HCT116 (cell line): Measurements from ENCODE around the gene TMEM164. TPM values are rescaled to one million over a fixed set of nuclear protein-coding genes. Genes with fewer than 3 reads are reported as not detected.

Experiments used
- ATAC-seq: fragments of 200-7000 bp; cut with Tn5 transposase; 2 replicates; pipeline ENCODE4 v1.9.1; 2020; ENCODE audit warnings: mild to moderate bottlenecking, moderate library complexity
- BruUV-seq: library from RNA; stranded (reverse); fragments of 400-500 nt; replicated peaks from 2 replicates; lab custom pipeline; 2021; lab: Mats Ljungman, UMichigan
- CTCF ChIA-PET: fragments of 300-600 bp; sonication (Branson Sonifier 250); formaldehyde crosslinking; loops from one replicate; lab custom pipeline; 2021; ENCODE audit warnings: antibody characterized with exemption; lab: Charles Lee
- POLR2A ChIA-PET: fragments of 300-600, 350-600 bp; sonication (Branson Sonifier 250); formaldehyde crosslinking; loops from one replicate; lab custom pipeline; 2021; ENCODE audit warnings: antibody characterized with exemption; lab: Charles Lee
- RAD21 ChIA-PET, 2 experiments: fragments of 300-600 bp; sonication (Branson Sonifier 250); formaldehyde crosslinking; loops; one replicate each; lab custom pipeline; 2023; ENCODE audit warnings: low total read pairs in 2 of 2; ENCODE audit not compliant: uncharacterized antibody in 2 of 2, unreplicated experiment in 2 of 2, low non-redundant PET in 1 of 2; lab: Charles Lee
- DNase-seq: peaks from one replicate; pipeline ENCODE4 v3.0.0-alpha.2; 2010; ENCODE audit warnings: low read depth, low spot score
- H2AFZ ChIP-seq: fragments of 200-600 bp; shearing (Covaris generic), sonication (generic); 2 replicates; pipeline ENCODE4 v1.6.1; 2017; ENCODE audit warnings: low read depth, mixed run types, mixed read lengths, antibody characterized with exemption, low read length; ENCODE audit not compliant: poor library complexity, severe bottlenecking
- H3K27ac ChIP-seq: 2 replicates; pipeline ENCODE4 v1.5.1; 2012; ENCODE audit warnings: low read depth, low read length
- H3K27me3 ChIP-seq: fragments of 200-600 bp; sonication (generic); 2 replicates; pipeline ENCODE4 v1.6.1; 2016; ENCODE audit warnings: mixed run types, low read length, mixed read lengths; ENCODE audit not compliant: insufficient read depth
- H3K36me3 ChIP-seq, 2 experiments: fragments of 200-500 bp in 1 of 2; fragments of 200-600 bp in 1 of 2; sonication (Bioruptor generic) in 1 of 2; sonication (generic) in 1 of 2; 2 replicates each; pipeline versions ENCODE4 v1.5.1 to v1.6.1; 2014 to 2016; ENCODE audit warnings: low read length in 2 of 2, inconsistent platforms in 1 of 2, mixed read lengths in 1 of 2, mixed run types in 1 of 2; ENCODE audit not compliant: insufficient read depth in 2 of 2, control insufficient read depth in 1 of 2
- H3K4me1 ChIP-seq, 2 experiments: fragments of 200-600 bp in 1 of 2; sonication (generic) in 1 of 2; 2 replicates each; pipeline versions ENCODE4 v1.5.1 to v1.6.1; 2012 to 2017; ENCODE audit warnings: low read length in 2 of 2, inconsistent platforms in 1 of 2, mild to moderate bottlenecking in 1 of 2, mixed read lengths in 1 of 2, mixed run types in 1 of 2, moderate library complexity in 1 of 2; ENCODE audit not compliant: insufficient read depth in 2 of 2, control insufficient read depth in 1 of 2
- H3K4me2 ChIP-seq: fragments of 200-600 bp; sonication (generic); 2 replicates; pipeline ENCODE4 v1.6.1; 2017; ENCODE audit warnings: mixed run types, low read length, mixed read lengths
- H3K4me3 ChIP-seq, 2 experiments: fragments of 200-600 bp in 1 of 2; sonication (generic) in 1 of 2; replicated peaks in 1 of 2; 2 replicates each; pipeline ENCODE4 v1.5.1; 2011 to 2016; ENCODE audit warnings: low read length in 2 of 2, control low read depth in 1 of 2, low read depth in 1 of 2, mild to moderate bottlenecking in 1 of 2, mixed read lengths in 1 of 2, mixed run types in 1 of 2
- H3K79me2 ChIP-seq: fragments of 200-600 bp; sonication (generic); 2 replicates; pipeline ENCODE4 v1.6.1; 2017; ENCODE audit warnings: mild to moderate bottlenecking, mixed run types, low read length, moderate library complexity, mixed read lengths; ENCODE audit not compliant: insufficient read depth
- H3K9ac ChIP-seq: fragments of 200-600 bp; sonication (generic); 2 replicates; pipeline ENCODE4 v1.6.1; 2016; ENCODE audit warnings: low read length, mixed read lengths
- H3K9me2 ChIP-seq: fragments of 200-600 bp; sonication (generic), shearing (Covaris generic); 2 replicates; pipeline ENCODE4 v1.6.1; 2017; ENCODE audit warnings: mixed run types, mild to moderate bottlenecking, moderate library complexity; ENCODE audit not compliant: insufficient read depth
- H3K9me3 ChIP-seq, 2 experiments: fragments of 200-500 bp in 1 of 2; fragments of 200-600 bp in 1 of 2; sonication (Bioruptor generic) in 1 of 2; sonication (generic) in 1 of 2; 2 replicates each; pipeline ENCODE4 v1.6.1; 2014 to 2017; ENCODE audit warnings: low read length in 2 of 2, mixed read lengths in 2 of 2, inconsistent platforms in 1 of 2, low read depth in 1 of 2, mild to moderate bottlenecking in 1 of 2, mixed run types in 1 of 2, moderate library complexity in 1 of 2; ENCODE audit not compliant: control insufficient read depth in 1 of 2, insufficient read depth in 1 of 2
- H4K20me1 ChIP-seq: fragments of 200-600 bp; sonication (generic), shearing (Covaris generic); 2 replicates; pipeline ENCODE4 v1.6.1; 2017; ENCODE audit warnings: mixed run types, mild to moderate bottlenecking, moderate library complexity; ENCODE audit not compliant: insufficient read depth
- CEBPB ChIP-seq: IDR thresholded peaks from 2 replicates; pipeline ENCODE4 v1.6.1; 2012; ENCODE audit warnings: low read depth
- EGR1 ChIP-seq: IDR thresholded peaks from 2 replicates; pipeline ENCODE4 v1.6.1; 2012; ENCODE audit warnings: low read depth
- EZH2 ChIP-seq: fragments of 200-600 bp; sonication (generic); IDR thresholded peaks from 2 replicates; pipeline ENCODE4 v1.6.1; 2017; ENCODE audit warnings: antibody characterized with exemption, mixed run types
- POLR2AphosphoS5 ChIP-seq: IDR thresholded peaks from 2 replicates; pipeline ENCODE4 v1.6.1; 2011; ENCODE audit warnings: mild to moderate bottlenecking, low read depth, low read length, moderate library complexity
- ZFX ChIP-seq: fragments of 450-650 bp; IDR thresholded peaks from 2 replicates; pipeline ENCODE4 v1.6.1; 2017
- intact Hi-C: fragments of 100-400 bp; cut with micrococcal nuclease; formaldehyde crosslinking; loops from 2 replicates; pipeline ENCODE4 v1.10.0; 2022
- total RNA-seq: library from RNA; stranded (reverse); gene quantifications from one replicate; pipeline ENCODE4 v1.2.1, GENCODE V29; 2021; ENCODE audit not compliant: unreplicated experiment
- TF ChIP-seq, protein P1 (sequence below): IDR thresholded peaks from 2 replicates; pipeline ENCODE4 v1.6.1; 2012; ENCODE audit warnings: low read depth
- TF ChIP-seq, protein P2 (sequence below), 3 experiments: fragments of 200-600 bp in 1 of 3; sonication (generic) in 1 of 3; IDR thresholded peaks in 2 of 3; conservative IDR thresholded peaks in 1 of 3; 2 replicates each; pipeline ENCODE4 v1.5.1; 2012 to 2017; ENCODE audit warnings: low read depth in 2 of 3, low read length in 2 of 3, antibody characterized with exemption in 1 of 3, borderline replicate concordance in 1 of 3, control low read depth in 1 of 3, mild to moderate bottlenecking in 1 of 3, mixed read lengths in 1 of 3, mixed run types in 1 of 3, moderate library complexity in 1 of 3; ENCODE audit not compliant: insufficient read depth in 1 of 3

TMEM164 gene
- total RNA-seq, 1 experiment from 2014 or later, result 18.7 TPM

DNA sequence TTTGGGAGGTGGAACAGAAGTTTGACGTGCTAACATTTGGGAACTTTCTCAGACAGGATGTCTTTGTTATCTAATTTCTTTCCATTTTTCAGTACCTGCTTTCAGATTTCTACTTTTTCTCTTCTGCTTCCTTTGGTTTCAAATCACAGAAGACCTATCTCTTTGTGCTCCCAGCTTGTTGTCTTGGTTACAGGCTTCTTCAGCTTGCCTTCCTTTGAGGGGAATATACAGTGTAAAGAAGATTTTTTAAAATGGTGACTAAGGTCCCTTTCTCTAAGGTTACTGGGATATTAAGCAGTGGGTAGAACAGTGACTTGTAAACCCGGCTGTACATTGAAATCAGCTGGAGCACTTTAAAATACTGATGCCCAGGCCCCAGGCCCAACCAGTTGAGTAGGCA is 48.0 kb downstream of the TMEM164 start:
- H3K9me2 ChIP-seq, result no peaks in the 10 kb centered on the region
- DNase-seq, result no peak
- H3K79me2 ChIP-seq, result no peaks in the 10 kb centered on the region
- H3K27me3 ChIP-seq, result no peaks in the 10 kb centered on the region
- no peak overlapping the region for H3K9ac ChIP-seq
- no peaks in the 10 kb centered on the region for H4K20me1 ChIP-seq
- no peak for ATAC-seq
- H3K36me3 ChIP-seq, result no peaks in the 10 kb centered on the region
- ChIA-PET RAD21 (no interaction called here), POLR2A (no interaction called here), CTCF (no interaction called here)
- no peak overlapping the region for H3K4me2 ChIP-seq
- no peaks in the 10 kb centered on the region for H3K4me1 ChIP-seq
- intact Hi-C loops, result no loop called here
- no peak overlapping the region for H3K4me3 ChIP-seq
- no peak overlapping the region for H2AFZ ChIP-seq
- no peak overlapping the region for H3K27ac ChIP-seq
- no TSS peak for BruUV-seq
- no peaks in the 10 kb centered on the region for H3K9me3 ChIP-seq
- TF ChIP-seq, protein P1, sequence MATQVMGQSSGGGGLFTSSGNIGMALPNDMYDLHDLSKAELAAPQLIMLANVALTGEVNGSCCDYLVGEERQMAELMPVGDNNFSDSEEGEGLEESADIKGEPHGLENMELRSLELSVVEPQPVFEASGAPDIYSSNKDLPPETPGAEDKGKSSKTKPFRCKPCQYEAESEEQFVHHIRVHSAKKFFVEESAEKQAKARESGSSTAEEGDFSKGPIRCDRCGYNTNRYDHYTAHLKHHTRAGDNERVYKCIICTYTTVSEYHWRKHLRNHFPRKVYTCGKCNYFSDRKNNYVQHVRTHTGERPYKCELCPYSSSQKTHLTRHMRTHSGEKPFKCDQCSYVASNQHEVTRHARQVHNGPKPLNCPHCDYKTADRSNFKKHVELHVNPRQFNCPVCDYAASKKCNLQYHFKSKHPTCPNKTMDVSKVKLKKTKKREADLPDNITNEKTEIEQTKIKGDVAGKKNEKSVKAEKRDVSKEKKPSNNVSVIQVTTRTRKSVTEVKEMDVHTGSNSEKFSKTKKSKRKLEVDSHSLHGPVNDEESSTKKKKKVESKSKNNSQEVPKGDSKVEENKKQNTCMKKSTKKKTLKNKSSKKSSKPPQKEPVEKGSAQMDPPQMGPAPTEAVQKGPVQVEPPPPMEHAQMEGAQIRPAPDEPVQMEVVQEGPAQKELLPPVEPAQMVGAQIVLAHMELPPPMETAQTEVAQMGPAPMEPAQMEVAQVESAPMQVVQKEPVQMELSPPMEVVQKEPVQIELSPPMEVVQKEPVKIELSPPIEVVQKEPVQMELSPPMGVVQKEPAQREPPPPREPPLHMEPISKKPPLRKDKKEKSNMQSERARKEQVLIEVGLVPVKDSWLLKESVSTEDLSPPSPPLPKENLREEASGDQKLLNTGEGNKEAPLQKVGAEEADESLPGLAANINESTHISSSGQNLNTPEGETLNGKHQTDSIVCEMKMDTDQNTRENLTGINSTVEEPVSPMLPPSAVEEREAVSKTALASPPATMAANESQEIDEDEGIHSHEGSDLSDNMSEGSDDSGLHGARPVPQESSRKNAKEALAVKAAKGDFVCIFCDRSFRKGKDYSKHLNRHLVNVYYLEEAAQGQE, result no peak
- no peak for TF ChIP-seq EZH2

DNA sequence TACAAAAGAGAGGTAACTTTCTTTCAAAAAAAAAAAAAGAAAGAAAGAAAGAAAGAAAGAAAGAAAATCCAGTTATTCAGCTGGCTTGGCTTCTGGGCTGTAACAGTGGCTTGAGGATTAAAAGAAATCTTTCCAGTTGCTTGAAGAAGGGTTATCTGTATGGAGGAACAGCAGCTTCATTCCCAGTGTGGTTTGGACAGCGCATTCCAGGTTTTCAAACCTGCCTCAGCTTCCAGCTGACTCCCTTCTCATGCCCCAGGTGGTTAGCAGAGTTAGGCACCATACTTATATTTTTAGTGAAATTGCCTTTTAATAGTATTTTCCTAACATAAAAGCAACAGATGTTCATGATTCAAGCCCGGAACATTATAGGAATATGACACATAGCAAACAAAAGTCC is 48.6 kb downstream of the TMEM164 start:
- Histone ChIP-seq H3K4me1 (peaks cover 0 to 3% of the 10 kb centered on the region in 2 experiments; a peak in 1 of 4 replicates), H2AFZ (no peak overlapping the region), H3K4me2 (no peak overlapping the region), H3K36me3 (no peaks in the 10 kb centered on the region), H3K9me3 (no peaks in the 10 kb centered on the region), H3K79me2 (no peaks in the 10 kb centered on the region), H4K20me1 (no peaks in the 10 kb centered on the region), H3K9ac (no peak overlapping the region), H3K9me2 (no peaks in the 10 kb centered on the region), H3K27ac (no peak overlapping the region), H3K4me3 (no peak overlapping the region), H3K27me3 (no peaks in the 10 kb centered on the region)
- no TSS peak for BruUV-seq
- POLR2A ChIA-PET, result no interaction called here
- intact Hi-C loops, result no loop called here
- TF ChIP-seq, protein P2, sequence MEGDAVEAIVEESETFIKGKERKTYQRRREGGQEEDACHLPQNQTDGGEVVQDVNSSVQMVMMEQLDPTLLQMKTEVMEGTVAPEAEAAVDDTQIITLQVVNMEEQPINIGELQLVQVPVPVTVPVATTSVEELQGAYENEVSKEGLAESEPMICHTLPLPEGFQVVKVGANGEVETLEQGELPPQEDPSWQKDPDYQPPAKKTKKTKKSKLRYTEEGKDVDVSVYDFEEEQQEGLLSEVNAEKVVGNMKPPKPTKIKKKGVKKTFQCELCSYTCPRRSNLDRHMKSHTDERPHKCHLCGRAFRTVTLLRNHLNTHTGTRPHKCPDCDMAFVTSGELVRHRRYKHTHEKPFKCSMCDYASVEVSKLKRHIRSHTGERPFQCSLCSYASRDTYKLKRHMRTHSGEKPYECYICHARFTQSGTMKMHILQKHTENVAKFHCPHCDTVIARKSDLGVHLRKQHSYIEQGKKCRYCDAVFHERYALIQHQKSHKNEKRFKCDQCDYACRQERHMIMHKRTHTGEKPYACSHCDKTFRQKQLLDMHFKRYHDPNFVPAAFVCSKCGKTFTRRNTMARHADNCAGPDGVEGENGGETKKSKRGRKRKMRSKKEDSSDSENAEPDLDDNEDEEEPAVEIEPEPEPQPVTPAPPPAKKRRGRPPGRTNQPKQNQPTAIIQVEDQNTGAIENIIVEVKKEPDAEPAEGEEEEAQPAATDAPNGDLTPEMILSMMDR (IDR thresholded peaks at IDR 0.05 in 2 of 3, conservative IDR thresholded peaks at IDR 0.05 in 1 of 3; ENCODE audit: borderline replicate concordance in 1 of 3, insufficient read depth in 1 of 3, low read depth in 2 of 3, low read length in 2 of 3), result no peak
- TF ChIP-seq POLR2AphosphoS5, result no peak
- no peak for TF ChIP-seq EGR1
- no peak for TF ChIP-seq CEBPB
- no peak for TF ChIP-seq EZH2
- no peak for TF ChIP-seq ZFX
- CTCF ChIA-PET, result no interaction called here
- ATAC-seq (no peak), DNase-seq (no peak)
- RAD21 ChIA-PET, result no interaction called here
